GM19372 (cell line): ENCODE measurements around the gene DNA2.
"Not testable (repeated sequence)": the region's sequence is repeated elsewhere in the genome, so short reads cannot be mapped to it uniquely, and the experiment has no call there.

Source experiments
- ATAC-seq: cut with Tn5 transposase; IDR thresholded peaks from one replicate; pipeline ENCODE4 v1.9.1; 2021; ENCODE audit warnings: mild to moderate bottlenecking, low read depth, moderate library complexity; ENCODE audit not compliant: unreplicated experiment

Gene DNA2, protein sequence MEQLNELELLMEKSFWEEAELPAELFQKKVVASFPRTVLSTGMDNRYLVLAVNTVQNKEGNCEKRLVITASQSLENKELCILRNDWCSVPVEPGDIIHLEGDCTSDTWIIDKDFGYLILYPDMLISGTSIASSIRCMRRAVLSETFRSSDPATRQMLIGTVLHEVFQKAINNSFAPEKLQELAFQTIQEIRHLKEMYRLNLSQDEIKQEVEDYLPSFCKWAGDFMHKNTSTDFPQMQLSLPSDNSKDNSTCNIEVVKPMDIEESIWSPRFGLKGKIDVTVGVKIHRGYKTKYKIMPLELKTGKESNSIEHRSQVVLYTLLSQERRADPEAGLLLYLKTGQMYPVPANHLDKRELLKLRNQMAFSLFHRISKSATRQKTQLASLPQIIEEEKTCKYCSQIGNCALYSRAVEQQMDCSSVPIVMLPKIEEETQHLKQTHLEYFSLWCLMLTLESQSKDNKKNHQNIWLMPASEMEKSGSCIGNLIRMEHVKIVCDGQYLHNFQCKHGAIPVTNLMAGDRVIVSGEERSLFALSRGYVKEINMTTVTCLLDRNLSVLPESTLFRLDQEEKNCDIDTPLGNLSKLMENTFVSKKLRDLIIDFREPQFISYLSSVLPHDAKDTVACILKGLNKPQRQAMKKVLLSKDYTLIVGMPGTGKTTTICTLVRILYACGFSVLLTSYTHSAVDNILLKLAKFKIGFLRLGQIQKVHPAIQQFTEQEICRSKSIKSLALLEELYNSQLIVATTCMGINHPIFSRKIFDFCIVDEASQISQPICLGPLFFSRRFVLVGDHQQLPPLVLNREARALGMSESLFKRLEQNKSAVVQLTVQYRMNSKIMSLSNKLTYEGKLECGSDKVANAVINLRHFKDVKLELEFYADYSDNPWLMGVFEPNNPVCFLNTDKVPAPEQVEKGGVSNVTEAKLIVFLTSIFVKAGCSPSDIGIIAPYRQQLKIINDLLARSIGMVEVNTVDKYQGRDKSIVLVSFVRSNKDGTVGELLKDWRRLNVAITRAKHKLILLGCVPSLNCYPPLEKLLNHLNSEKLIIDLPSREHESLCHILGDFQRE

DNA sequence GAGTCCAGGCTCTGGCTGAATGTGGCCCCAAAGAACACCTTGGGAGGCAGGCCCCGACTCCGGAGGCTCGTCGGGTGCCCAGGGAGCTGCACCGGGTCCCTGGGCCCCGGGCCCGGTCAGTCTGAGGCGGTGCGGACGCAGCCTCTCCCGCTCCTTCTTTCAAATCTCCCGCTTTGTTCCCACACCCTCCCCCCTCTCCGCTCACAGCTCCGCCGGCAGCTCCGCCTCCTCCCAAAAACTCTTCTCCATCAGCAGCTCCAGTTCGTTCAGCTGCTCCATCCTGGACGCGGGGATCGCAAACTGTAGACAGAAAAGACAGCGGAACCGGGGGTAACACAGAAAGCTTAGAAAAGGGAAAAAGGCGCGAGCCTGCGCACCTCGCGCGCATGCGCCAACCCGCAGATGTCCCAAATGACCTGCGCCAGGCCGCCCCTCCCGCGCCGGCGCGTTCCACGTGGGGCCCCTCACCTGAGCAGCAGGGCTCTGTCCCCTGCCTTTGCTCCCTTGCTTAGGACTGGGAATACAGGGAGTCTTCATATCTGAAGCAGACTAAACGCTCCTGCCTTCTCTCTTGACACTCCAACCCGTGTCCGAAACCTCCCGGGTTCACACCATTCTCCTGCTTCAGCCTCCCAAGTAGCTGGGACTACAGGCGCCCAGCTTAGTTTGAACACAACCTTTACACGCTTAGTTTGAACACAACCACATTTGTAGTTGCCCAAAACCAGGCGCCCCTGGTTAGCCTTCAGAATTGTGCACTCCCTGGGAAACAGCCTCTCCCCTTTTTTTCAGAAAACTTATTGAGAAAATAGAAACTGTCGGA is at the start of gene DNA2:
Gene DNA2, minus strand, starts transcription at position 388 of the 823 bp plus-strand sequence. Its CDS starts 109 bp downstream, at position 279.
- peak; percentile 76 for ATAC-seq

DNA sequence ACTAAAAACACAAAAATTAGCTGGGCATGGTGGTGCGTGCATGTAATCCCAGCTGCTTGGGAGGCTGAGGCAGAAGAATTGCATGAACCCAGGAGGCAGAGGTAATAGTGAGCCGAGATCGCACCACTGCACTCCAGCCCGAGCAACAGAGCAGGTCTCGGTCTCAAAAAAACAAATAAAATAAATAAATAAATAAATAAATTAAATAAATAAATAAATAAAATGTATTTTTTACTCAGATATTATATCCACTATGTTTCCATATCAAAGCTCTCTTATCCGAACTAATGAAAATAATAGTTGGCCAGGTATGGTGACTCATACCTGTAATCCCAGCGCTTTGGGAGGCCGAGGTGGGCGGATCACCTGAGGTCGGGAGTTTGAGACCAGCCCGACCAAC is 46.8 kb upstream of the DNA2 start:
- ATAC-seq: not testable (repeated sequence)

DNA sequence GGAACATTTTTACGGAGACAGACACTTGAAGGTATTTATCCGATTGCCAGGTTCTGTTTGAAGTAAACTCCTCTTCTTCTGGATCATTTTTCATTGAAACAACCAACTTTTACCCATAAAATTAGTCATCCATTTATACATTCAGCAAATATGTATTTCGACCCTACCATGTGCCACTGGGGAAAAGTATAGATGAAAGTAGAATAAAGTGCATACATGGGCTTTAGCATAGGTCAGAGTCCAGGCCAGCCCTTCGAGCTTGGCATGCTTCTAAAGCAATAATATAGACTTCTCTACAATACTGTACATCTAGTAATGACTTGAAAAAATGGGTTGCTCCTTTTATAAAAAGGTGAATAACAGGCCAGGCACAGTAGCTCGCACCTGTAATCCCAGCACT is 45.4 kb upstream of the DNA2 start:
- no peak for ATAC-seq

DNA sequence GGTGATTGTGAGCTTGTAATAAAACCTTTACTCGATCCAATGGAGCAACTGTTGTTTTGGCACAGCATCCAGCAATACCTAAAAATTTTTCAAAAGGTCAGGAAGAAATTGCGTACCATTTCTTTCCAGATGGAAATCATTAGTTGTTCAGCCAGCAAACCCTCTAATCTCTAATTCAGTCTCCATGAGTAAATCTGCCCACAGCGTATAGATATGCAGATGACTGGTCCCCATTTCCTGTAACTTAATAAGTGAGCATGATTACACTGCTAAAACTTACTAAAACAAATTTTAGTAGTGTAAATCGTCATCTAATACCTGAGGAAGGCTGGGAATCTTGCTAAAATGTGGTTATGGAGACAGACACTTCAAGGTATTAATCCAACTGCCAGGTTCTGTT is 45.0 kb upstream of the DNA2 start:
- ATAC-seq: no peak

DNA sequence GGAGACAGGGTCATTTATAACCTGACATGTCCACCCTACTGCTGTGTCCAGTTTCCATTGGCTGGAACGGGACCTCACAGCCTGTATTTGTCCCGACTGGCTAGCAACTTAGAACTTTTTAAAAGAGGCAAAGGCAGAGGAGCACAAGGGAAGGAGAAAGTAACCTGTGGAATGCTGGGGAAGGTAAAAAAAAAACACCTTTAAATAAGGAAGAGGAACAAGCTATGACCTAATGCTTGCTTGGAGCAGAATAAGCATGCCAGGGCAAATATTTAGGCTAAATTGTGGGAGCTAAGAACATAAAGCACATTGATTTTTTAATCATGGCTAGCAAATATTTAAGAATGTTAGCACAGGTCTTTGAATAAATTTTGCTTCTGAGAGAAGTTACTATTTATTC is 44.4 kb upstream of the DNA2 start:
- not testable (repeated sequence) for ATAC-seq

DNA sequence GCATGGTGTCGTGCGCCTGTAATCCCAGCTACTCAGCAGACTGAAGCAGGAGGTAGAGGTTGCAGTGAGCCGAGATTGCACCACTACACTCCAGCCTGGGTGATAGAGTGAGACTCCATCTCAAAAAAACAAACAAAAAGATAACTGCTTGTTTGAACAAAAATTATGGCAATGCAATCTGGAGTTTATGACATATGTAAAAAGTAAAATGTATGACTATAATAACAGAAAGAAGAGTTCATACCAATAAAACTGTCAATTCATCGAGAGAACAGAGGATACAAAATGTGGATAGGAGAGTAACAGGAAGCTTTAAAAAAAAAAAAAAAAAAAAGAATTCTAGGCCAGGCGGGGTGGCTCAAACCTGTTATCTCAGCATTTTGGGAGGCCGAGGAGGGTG is 36.3 kb upstream of the DNA2 start:
- ATAC-seq: no peak

DNA sequence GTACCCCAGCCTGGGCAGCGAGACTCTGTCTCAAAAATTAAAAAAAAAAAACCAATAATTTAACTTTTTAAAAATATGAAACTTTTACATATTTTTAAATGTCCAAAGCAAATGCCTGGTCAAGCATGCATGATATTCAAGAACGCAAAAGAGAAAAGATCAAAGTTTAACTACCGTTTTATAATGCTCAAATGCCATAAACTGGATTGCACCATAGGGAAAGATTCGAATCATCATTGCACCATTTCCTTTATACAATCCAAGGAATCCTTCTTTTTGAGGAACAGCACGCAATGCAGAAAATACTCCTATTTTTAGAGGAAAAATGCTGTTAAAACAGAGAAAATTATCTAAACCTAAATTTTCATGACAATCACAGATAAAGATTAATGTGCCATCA is 34.6 kb upstream of the DNA2 start:
- no peak for ATAC-seq

DNA sequence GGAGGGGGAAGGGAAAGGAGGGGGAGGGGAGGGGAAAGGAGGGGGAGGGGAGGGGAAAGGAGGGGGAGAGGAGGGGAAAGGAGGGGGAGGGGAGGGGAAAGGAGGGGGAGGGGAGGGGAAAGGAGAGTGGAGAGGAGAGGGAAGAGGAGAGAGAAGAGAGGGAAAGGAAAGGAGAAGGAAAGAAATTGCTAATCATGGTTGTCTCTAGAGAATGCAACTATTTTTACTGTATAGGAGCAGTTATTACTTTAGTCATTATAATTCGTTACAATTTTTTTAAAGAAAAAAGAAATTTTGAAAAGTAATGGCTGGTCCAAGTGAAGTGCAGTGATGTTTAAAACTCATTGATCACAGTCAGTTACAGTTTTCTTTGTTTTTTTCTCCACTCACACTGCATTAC is 31.1 kb upstream of the DNA2 start:
- no peak for ATAC-seq

DNA sequence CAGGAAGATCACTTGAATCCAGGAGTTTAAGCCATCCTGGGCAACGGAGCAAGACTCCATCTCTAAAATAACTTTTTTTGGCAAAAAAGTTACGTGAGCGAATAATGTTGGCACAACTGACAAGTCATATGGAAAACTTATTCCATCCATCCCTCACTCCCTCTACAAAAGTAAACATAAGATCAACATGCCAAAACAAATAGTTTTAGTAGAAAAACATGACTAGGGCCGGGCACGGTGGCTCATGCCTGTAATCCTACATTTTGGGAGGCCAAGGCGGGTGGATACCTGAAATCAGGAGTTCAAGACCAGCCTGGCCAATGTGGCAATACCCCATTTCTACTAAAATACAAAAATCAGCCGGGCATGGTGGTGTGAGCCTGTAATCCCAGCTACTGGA is 29.9 kb upstream of the DNA2 start:
- no peak for ATAC-seq

DNA sequence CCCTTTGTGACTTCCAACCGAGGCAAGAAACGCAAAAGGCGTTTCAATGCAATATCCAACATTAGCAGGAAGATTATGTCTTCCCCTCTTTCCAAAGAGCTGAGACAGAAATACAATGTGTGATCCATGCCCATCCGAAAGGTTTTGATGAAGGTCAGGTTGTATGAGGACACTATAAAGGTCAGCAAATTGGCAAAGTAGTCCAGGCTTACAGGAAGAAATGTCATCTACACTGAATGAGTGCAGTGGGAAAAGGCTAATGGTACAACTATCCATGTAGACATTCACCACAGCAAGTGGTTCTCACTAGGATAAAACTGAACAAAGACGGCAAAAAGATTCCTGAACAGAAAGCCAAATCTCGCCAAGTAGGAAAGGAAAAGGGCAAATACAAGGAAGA is 27.8 kb upstream of the DNA2 start:
- ATAC-seq: no peak

DNA sequence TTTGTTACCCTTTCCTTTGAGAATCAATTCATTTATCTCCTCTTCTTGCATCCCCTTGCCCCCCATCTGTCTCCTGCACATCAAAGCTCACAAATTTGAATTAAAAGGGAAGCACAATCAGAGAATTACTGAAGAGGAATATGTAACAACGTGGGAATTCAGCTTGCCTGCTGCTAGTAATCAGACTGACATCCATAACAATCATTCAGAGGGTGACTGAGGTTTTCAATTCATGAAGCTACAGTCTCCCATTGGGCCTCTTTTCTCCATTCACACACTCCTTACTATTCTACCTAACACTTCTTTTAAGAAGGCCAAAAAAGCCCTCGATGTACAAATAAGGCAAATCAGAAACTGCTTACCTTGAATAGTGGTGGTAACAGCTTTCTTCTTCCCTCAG is 24.3 kb upstream of the DNA2 start:
- no peak for ATAC-seq

DNA sequence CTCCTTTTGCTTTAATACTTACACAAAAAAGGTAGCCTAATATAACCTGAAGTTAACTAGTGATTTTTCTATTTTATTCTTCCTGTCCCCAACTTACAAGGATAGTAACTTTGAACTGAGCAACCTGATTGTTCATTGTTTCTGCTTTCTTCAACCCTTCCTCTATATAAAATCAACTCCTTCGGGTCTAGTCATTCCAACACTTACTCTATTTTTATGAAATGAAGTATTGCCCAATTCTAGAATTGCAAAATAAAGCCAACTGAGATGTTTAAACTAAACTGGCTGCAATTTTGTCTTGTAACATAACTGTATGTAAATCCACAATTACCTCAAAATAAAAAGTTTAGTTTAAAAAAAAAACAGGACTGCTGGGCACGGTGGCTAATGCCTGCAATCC is 20.3 kb upstream of the DNA2 start:
- ATAC-seq: no peak

DNA sequence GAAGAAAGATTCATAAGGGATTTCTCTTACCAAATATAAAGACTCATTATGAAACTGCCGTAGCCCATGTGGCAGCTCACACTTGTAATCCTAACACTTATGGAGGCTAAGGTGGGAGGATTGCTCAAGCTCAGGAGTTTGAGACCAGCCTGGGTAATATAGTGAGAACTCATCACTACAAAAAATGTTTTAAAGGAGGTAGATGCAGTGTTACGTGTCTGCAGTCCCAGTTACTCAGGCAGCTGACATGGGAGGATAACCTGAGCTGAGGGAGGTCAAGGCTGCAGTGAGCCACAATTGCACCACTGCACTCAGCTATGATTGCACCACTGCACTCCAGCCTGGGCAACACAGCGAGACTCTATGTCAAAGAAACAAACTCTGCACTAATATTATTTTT is 18.1 kb upstream of the DNA2 start:
- ATAC-seq: no peak

DNA sequence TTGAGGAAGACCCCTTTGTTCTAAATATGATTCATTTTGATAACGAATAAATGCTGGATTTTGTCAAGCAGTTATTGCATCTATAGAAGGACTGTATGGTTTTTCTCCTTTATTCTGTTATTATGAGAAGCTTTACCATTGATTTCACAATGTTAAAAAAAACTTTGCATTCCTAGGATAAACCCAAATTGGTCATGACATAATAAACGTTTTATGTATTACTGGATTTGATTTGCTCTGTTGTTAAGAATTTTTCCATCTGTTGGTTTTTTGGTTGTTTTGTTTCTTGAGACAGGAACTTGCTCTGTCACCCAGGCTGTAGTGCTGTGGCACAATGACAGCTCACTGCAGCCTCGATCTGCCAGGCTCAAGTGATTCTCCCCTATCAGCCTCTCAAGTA is 2.2 kb upstream of the DNA2 start:
- no peak for ATAC-seq

DNA sequence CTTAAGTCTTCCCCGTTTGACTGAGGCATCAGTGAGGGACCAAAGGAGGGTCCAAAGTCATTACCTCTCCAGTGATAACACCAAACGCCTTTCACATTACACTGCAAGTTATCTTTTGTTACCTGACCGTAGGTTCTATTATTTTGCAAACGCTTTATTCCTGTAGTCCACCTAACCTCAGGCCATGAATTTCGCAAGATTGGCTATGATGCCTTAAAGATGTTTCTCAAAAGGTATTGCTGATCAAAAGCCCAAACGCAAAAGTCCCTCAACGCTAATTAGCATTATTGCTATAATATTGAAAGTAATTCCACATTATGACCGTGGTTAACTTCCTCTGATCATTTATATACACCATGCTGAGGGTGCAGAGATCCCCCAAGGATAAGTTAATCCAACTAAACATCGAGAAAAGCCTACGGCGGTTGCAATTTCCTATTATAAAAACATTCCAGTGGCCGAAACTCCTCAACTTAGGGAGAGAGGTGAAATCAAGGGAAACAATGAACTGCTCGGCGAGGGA is 649 bp downstream of the DNA2 start:
- ATAC-seq: no peak

DNA sequence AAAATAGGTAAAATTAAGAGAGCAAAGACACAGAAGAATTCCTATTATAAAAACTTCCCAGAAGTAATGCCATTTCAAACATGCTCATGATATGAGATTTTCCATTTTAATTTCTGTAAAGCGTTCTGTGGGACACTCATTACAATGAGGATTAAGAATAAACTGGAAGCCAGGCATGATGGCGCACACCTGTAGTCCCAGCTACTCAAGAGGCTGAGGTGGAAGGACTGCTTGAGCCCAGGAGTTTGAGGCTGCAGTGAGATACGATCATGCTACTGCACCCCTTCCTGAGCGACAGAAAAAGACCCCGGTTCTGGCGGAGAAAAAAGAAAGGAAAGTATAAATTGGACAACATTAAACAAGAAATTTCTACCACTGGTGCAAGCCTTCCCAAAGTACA is 1.5 kb downstream of the DNA2 start:
- ATAC-seq: no peak

DNA sequence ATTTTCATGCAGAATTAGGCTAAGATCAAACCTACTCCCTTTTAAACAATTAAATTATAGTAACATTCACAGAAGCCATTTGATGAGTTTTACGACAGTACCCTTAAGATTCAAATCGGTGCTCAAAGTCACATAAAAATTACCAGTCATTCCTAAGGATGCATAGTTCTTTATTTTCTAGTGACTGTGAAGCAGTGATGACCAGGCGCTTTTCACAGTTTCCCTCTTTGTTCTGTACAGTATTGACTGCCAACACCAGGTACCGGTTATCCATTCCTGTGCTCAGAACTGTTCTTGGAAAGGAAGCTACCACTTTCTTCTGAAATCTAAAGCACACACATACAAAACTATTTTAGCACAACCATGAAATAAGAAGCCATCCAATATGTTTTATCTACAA is 1.9 kb downstream of the DNA2 start:
- no peak for ATAC-seq

DNA sequence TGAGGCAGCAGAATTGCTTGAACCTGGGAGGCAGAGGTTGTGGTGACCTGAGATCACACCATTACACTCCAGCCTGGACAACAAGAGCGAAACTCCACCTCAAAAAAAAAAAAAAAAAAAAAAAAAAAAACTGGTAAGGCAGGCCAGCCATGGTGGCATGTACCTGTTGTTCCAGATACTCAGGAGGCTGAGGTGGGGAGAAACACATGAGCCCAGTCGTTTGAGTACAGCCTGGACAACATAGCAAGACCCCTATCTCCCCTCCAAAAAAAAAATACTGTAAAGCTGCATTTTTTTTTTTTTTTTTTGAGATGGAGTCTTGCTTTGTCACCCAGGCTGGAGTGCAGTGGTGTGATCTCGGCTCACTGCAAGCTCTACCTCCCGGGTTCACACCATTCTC is 7.0 kb downstream of the DNA2 start:
- ATAC-seq: not testable (repeated sequence)

DNA sequence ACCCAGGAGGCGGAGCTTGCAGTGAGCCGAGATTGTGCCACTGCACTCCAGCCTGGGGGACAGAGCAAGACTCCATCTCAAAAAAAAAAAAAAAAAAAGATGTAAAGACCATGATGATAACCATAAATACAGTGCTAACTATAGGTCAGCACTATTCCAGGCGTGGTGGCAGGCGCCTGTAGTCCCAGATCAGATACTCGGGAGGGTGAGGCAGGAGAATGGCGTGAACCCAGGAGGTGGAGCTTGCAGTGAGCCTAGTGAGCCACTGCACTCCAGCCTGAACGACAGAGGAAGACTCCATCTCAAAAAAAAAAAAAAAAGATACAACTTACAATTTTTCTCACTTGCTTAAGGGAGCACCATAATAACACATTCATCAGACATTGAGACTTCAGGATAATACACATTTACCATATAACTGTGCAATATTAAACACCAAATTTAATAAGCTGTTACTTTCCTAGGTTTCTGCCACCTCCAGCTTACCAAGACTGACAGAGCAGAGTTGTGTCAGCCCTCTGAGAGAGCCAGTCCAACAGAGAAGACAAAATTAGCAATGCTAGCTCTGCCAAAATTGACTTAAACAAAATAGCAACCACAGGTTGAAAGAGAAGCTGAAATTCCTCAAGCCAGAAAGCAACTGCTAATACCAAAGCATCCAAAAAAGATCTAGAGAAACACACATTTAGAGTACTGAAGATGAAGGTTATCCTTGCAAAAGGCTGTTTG is 8.2 kb downstream of the DNA2 start:
- no peak for ATAC-seq

DNA sequence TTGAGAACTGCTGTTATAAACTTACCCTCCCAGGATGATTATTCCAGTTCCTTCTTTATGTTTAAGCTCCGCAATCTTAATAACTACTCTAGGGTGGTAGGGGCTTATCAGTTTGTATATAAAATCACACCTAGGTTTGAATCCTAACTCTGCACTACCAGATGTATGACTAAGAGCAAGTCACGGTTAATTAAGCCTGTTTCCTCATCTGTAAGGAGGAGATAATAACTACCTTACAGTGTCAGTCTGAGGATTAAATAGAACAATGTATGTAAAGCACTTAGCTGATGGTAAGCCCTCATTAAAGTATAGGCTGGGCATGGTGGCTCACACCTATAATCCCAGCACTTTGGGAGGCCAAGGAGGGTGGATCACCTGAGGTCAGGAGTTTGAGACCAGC is 9.2 kb downstream of the DNA2 start:
- ATAC-seq: no peak
